Measurements from ENCODE around the gene DTX2. TPM values are rescaled to one million over a fixed set of nuclear protein-coding genes. Genes with fewer than 3 reads are reported as not detected.
"Not testable (repeated sequence)": the region's sequence is repeated elsewhere in the genome, so short reads cannot be mapped to it uniquely, and the experiment has no call there.

The DTX2 gene
- total RNA-seq, 4 donors from 2014 or later = 14.8 to 23.2 (median 18.8) TPM

DNA sequence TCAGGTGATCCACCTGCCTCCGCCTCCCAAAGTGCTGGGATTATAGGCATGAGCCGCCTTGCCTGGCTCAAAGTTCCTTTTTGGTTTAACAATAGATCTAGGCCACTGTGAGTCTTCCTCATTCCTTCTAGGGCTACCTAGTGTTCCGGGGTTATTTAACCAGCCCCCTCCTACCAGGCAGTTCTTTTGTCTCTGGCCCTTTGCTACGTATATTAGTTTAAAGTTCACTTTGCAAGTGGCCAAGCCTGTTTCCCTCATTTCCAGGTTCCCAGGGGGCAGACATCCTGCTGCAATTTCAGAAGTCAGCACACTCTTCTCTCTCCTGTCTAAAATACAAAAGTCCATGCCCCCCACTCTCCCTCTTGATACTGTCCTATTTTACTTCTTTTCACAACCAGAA lies 3.0 kb upstream of the DTX2 start:
- in situ Hi-C loops (cut with MboI; ENCODE audit: low sequenced_read_pairs in 4 of 4); ATAC-seq; H3K4me1 ChIP-seq; H3K27me3 ChIP-seq; H3K27ac ChIP-seq; DNase-seq; intact Hi-C loops (cut with DNase I; ENCODE audit: low total_unique reads); H3K4me3 ChIP-seq; H3K9me3 ChIP-seq; H3K36me3 ChIP-seq: not testable (repeated sequence)

DNA sequence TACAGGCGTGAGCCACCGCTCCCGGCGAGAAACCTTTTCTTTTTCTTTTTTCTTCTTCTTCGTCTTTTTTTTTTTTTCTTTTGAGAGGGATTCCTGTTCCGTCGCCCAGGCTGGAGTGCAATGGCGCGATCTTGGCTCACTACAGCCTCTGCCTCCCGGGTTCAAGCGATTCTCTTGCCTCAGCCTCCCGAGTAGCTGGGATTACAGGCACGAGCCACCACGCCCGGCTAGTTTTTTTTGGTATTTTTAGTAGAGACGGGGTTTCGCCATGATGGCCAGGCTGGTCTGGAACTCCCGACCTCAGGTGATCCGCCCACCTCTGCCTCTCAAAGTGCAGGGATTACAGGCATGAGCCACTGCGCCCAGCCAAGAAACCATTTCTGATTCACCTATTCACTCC lies 742 bp upstream of the DTX2 start:
- H3K4me1 ChIP-seq; H3K27ac ChIP-seq; in situ Hi-C loops (cut with MboI; ENCODE audit: low sequenced_read_pairs in 4 of 4); H3K4me3 ChIP-seq; ATAC-seq; intact Hi-C loops (cut with DNase I; ENCODE audit: low total_unique reads); H3K36me3 ChIP-seq; H3K9me3 ChIP-seq; DNase-seq; H3K27me3 ChIP-seq: not testable (repeated sequence)

DNA sequence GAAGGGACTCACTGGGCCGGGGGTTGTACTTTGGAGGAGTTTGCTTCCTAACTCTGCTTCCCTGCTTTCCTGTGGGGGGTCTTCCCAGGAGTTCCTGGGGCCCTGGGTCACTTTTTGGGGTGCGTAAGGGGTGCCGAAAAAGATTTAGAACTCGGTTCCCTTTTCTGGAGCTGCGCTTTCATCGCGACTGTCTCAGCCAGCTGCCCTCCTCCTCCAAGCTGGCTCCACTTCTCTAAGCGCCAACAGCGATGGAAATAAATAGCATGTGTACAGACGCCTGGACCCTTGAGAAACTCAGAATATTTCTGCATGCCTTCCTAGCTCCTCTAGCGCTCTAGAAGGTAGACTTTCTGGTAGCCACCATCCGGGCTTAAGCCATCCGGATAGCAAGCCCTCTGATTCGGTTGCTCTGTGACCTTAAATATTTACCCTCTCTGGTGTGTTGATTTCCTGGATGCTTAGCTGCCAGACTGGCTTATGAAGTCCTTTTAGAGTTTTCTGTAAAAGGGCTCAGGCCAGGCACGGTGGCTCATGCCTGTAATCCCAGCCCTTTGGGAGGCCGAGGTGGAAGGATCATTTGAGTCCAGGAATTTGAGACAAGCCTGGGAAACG lies 868 bp downstream of the DTX2 start:
- in situ Hi-C loops (cut with MboI; ENCODE audit: low sequenced_read_pairs in 4 of 4); H3K27me3 ChIP-seq; intact Hi-C loops (cut with DNase I; ENCODE audit: low total_unique reads); DNase-seq; H3K27ac ChIP-seq; H3K4me3 ChIP-seq; H3K36me3 ChIP-seq; H3K9me3 ChIP-seq: not testable (repeated sequence)
- peak in 1 of 2 donors; percentile 15 for ATAC-seq
- peaks cover 11% of the 10 kb centered on the region in 2 donors for H3K4me1 ChIP-seq

DNA sequence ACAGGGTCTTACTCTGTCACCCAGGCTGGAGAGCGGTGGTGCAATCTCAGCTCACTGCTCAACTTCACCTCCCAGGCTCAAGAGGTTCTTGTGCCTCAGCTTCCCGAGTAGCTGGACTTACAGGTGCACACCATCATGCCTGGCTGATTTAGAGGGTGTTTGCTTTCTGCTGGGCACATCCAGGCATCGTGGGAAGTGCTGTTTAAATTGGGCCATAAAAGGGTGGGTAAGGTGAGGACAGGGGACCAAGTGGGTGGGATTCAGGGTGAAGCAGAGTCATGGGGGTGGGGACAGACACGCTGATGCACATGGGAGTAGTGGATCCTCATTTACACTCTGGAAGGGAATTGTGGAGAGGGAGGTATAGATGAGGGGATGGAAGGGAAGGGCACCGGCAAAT lies 3.5 kb downstream of the DTX2 start:
- H3K27me3 ChIP-seq; in situ Hi-C loops (cut with MboI; ENCODE audit: low sequenced_read_pairs in 4 of 4); intact Hi-C loops (cut with DNase I; ENCODE audit: low total_unique reads); H3K27ac ChIP-seq; H3K9me3 ChIP-seq; H3K36me3 ChIP-seq; DNase-seq; ATAC-seq; H3K4me3 ChIP-seq: not testable (repeated sequence)
- H3K4me1 ChIP-seq = peaks cover 11% of the 10 kb centered on the region in 2 donors

DNA sequence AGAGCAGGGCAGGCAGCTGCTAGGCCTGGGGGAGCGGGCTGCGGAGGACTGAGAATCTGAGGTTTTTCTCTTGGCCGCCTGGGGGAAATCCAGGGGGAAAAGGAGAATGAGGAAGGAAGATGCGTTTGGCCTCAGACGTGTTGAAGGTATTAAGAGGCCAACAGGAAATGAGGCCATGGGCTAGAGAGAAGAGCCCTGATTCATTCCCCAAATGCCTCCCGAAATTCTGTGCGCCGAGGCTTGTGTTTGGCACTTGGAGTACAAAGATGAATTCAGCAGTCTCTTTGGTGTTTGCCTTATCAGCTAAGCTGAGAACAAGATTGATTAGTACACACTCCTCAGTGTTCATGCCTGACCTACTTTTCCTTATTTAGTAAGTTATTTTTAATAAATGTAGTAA lies 4.4 kb downstream of the DTX2 start:
- ATAC-seq; H3K9me3 ChIP-seq; intact Hi-C loops (cut with DNase I; ENCODE audit: low total_unique reads); H3K4me3 ChIP-seq; DNase-seq; H3K27me3 ChIP-seq; H3K36me3 ChIP-seq; in situ Hi-C loops (cut with MboI; ENCODE audit: low sequenced_read_pairs in 4 of 4): not testable (repeated sequence)
- peak overlapping the region in 3 of 4 donors; percentile 37 to 72 (median 51) for H3K27ac ChIP-seq
- H3K4me1 ChIP-seq = peaks cover 11% of the 10 kb centered on the region in 2 donors

DNA sequence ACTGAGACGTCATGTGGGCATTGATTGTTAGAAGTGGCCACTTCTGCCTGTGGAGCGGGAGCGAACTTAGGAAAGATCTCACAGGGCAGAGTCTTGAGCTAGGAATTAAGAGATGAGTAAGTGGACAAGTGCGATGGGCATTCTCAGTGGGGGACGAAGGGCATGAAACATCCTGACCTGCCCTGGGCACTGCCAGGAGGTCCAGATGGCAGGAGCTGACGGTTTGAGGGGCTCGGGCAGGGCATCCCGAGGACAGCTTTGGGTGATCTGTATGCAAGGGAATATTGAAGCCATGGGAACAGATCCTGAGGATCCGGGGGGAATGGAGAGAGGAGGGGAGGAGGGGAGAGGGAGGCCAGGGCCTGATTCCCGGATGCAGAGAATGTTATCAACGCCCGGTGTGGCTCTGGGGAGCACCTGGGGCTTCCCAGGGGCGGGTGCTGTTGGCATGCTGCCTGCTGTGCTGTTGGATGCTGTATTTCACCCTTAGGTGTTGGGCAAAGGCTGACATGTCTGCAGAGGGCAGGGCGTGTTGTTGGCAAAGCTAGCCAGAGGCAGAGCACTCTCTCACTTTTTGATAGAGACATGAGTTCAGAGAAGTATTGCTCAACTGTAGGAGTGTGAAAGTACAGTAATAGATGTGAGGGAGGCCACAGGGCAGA lies 6.4 kb downstream of the DTX2 start:
- H3K27me3 ChIP-seq; in situ Hi-C loops (cut with MboI; ENCODE audit: low sequenced_read_pairs in 4 of 4); H3K4me3 ChIP-seq; H3K27ac ChIP-seq; DNase-seq; H3K36me3 ChIP-seq; H3K9me3 ChIP-seq; intact Hi-C loops (cut with DNase I; ENCODE audit: low total_unique reads): not testable (repeated sequence)
- peak in 1 of 2 donors; percentile 27 for ATAC-seq
- H3K4me1 ChIP-seq = peaks cover 11% of the 10 kb centered on the region in 2 donors

DNA sequence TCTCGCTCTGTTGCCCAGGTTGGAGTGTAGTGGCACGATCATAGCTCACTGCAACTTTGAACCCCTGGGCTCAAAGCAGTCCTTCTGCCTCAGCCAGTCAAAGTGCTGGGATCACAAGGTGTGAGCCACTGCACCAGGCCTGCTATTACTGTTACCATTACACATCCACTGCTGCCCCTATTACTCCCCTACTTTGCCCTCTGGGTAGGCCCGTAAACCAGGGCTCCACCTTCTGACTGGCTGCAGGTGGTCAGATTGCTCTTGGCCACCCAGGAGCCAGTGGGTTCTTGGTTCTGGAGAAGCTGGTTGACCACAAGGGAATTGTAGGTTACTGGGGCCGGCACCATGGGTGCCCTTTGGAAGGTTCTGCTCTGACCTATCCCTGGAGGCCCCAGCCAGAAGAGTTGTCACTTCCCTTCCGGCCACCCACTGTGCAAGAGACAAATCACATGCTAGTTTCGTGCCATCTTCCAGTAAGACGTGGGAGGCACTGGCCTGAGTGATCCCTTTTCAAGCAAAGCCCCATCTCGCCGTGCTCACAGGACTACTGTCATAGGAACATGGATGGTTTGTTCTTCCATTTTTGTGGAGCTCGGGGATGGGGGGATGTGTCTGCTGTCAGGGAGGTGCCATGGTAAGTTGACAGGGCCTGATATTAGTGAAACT lies 10.2 kb downstream of the DTX2 start:
- H3K9me3 ChIP-seq; DNase-seq; H3K4me3 ChIP-seq; H3K36me3 ChIP-seq; ATAC-seq; H3K27ac ChIP-seq; in situ Hi-C loops (cut with MboI; ENCODE audit: low sequenced_read_pairs in 4 of 4); H3K4me1 ChIP-seq; H3K27me3 ChIP-seq; intact Hi-C loops (cut with DNase I; ENCODE audit: low total_unique reads): not testable (repeated sequence)

DNA sequence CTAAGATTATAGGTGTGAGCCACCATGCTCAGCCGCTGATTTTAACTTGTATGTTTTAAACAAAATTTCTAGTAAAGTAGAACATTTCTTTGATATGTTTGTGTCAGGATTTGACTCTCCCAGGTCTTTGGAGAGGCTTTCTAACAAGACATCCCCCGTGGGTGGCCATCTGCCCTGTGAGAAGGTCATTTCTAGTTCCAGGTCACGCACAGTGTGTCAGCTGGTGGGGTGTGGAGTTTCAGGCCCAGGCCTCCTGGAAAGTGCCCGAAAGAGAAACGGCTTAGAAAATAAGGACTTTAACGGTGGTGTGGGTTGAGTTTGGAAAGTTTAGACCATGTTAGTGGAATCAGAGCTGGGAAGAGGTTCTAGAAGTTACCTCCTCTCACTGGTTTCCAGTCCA lies 11.6 kb downstream of the DTX2 start:
- intact Hi-C loops (cut with DNase I; ENCODE audit: low total_unique reads); H3K9me3 ChIP-seq; DNase-seq; H3K36me3 ChIP-seq; H3K4me1 ChIP-seq; in situ Hi-C loops (cut with MboI; ENCODE audit: low sequenced_read_pairs in 4 of 4); H3K27me3 ChIP-seq; H3K4me3 ChIP-seq; H3K27ac ChIP-seq: not testable (repeated sequence)
- ATAC-seq = peak in 1 of 2 donors; percentile 64

DNA sequence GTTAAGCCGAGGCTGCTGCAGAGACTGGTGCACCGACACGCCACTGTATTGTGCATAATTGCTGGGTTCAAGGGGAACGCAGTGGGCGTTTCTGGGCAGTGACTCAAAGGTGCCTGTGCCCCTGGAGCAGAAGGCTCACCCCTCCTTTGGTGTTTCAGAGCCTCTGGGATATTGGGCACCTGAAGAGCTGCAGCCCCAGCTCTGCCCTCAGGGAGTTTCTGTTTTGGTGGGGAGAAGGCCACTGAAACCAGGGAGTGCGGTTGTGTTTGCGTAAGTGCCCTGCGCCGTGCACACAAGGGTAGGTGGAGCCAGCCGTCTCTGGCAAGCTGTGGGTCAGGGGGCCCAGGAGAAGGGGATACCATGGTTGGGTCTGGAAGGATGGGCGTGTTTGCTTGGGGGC lies 14.8 kb downstream of the DTX2 start:
- H3K9me3 ChIP-seq; DNase-seq; ATAC-seq; H3K4me1 ChIP-seq; H3K27ac ChIP-seq; H3K27me3 ChIP-seq; H3K4me3 ChIP-seq; intact Hi-C loops (cut with DNase I; ENCODE audit: low total_unique reads); in situ Hi-C loops (cut with MboI; ENCODE audit: low sequenced_read_pairs in 4 of 4); H3K36me3 ChIP-seq: not testable (repeated sequence)

DNA sequence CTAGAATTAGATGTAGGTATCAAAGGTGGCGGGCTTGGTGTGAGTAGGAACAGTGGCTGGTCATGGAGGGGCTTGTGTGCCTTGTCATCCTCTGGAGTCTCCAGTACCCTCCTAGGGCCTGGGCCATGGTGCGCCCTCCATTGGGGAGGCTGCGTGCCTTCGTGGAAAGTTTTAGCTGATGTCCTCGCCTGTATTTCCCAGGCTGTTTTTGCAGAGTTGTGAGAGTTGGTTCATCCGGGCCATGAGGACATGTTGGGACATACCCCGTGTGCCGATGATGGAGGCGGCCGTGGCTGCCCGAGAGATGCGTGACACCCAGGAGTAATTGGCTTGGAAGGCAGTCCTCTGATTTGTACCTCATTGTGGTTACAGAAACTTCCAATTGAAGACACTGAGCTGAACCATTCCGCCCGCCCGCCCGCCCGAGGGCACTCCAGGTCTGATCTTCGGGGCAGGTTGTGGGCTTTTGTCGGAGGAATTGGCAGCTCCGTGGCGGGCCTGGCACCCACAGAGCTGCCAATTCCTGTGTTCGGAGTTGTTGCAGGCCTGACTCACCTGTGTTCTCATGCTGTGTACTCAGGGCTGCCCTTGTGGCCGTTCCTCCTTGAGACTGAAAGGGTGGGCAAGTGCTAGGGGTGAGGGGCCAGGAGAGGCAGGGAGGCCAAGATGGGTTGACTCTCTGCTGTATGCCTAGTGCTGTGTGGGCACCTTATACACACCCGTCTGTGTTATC lies 15.4 kb downstream of the DTX2 start:
- DNase-seq; ATAC-seq; H3K4me3 ChIP-seq; H3K27me3 ChIP-seq; H3K4me1 ChIP-seq; in situ Hi-C loops (cut with MboI; ENCODE audit: low sequenced_read_pairs in 4 of 4); H3K9me3 ChIP-seq; intact Hi-C loops (cut with DNase I; ENCODE audit: low total_unique reads); H3K27ac ChIP-seq; H3K36me3 ChIP-seq: not testable (repeated sequence)

DNA sequence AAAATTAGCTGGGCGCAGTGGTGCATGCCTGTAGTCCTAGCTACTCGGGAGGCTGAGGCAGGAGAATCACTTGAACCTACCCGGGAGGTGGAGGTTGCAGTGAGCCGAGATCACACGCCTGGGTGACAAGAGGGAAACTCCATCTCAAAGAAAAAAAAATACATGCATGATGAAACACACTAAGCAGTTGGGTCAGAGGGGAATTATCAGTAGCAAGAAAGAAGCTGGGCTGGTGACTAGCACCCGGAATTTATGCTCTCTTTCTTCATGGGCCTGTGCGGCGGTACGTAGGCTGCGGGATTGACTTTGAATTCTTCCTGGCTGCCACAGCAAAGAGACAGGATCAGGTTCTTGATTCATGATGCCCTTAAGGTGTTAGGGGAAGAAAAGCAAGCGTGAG lies 18.1 kb downstream of the DTX2 start:
- H3K27ac ChIP-seq; H3K27me3 ChIP-seq; in situ Hi-C loops (cut with MboI; ENCODE audit: low sequenced_read_pairs in 4 of 4); H3K36me3 ChIP-seq; intact Hi-C loops (cut with DNase I; ENCODE audit: low total_unique reads); ATAC-seq; H3K4me3 ChIP-seq; DNase-seq; H3K4me1 ChIP-seq; H3K9me3 ChIP-seq: not testable (repeated sequence)
